AG08395 (cell line): Measurements from ENCODE around the gene PRKCZ.
"Not testable (repeated sequence)": the region's sequence is repeated elsewhere in the genome, so short reads cannot be mapped to it uniquely, and the experiment has no call there.

Experiments used
- DNase-seq: peaks from one replicate; pipeline ENCODE4 v3.0.0; 2012; ENCODE audit warnings: mixed read lengths, low spot score

PRKCZ gene

DNA sequence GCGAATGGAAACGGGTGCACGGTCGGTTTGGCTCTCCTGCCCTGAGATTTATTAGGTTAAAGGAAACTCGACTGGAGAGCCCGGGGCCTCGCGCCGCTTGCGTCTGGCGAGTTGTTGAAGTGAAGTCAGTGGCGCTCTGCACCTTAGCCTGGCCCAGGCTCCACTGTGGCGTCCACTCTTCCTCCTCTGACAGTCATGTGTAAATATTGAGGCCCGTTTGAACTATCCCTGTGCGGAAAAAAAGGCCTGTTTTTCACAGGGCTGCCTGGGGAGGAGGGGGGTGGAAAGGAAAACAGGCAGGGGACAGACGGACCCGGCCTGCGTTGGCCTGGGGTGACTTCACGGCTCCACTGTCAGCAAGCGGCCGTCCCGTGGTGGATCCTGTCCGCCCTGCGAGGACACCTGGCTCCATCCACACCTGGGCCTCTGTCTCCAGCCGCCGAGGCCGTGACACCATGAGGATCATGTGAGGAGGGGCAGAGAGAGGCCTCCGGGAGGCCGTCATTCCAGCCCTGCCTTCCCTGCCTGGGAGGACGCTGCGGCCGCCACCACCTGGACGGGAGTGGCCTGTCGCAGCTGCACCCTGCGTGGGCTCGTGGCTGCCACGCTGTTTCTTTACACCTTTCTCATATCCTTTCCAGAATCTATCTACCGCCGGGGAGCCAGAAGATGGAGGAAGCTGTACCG is 84.6 kb downstream of the PRKCZ start:
- DNase-seq = no peak

DNA sequence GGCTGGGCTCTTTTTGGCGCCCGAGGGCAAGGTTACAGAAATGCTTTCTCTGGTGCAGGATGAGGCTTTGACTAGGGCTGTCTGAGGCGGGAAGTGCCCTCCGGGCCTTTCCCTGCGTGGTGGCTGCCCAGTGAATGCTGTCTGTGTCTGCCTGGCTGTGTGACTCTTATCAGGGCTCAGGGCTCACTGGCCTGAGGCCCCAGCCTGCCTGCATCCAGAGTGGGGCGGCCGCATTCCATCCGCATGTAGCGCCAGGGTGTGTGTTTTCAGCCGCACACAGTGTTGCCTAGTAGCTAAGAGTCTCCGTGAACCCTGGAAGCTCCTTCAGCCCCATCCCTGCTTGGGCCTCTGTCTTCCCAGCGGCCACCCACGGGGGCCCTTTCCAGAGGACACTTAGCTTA is 85.2 kb downstream of the PRKCZ start:
- peak; percentile 80 for DNase-seq

DNA sequence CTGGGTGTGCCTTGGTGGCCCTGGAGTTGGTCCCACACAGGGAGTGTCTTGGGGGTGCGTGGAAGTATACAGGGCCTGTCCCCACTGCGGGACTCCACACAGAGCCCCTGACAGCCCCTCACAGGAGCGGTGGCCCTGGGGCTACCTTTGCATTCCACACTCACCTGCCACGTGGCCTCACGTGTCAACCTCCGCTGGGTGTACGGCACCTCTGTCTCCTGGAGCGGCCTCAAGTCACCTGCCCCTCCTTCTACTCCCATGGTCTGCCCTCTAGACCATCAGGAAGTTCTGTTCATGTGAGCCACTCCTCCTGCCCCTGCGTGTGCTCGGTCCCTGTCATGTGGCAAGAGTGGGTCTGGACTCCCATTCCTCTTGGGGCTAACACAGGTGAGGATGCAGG is 85.7 kb downstream of the PRKCZ start:
- no peak for DNase-seq

DNA sequence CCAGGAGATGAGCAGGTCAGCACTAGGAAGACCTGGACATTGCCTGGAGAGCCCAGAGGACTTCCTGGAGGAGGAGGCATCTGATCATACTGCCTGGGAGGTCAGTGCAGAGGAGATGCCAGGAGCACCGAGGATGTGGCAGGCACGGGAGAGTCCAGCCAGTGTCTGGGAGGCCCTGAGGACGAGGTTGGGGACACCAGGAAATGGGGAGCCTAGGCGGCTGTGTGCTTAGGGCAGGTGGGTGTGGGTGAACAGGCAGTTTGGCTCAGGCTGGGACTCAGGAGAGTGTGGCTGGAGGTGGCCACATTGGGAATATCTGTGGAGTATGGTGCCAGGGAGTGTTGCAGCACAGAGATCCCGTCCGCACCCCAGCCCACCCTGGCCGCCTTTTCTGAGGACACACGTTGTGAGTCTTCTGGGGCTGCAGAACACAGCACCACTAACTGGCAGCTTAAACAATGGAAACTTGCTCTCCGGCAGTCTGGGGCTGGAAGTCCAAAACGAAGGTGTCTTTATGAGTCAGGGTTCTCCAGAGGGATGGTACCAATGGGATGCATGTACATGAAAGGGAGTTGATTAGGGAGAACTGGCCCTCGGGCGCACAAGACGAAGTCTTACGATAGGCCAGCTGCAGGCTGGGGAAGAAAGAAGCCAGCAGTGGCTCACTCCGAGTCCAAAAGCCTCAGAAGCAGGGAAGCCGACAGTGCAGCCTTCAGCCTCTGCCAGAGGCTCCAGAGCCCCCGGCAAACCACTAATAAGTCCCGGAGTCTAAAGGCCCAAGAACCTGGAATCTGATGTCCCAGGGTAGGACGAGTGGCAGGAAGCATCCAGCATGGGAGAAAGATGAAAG is 86.4 kb downstream of the PRKCZ start:
- no peak for DNase-seq

DNA sequence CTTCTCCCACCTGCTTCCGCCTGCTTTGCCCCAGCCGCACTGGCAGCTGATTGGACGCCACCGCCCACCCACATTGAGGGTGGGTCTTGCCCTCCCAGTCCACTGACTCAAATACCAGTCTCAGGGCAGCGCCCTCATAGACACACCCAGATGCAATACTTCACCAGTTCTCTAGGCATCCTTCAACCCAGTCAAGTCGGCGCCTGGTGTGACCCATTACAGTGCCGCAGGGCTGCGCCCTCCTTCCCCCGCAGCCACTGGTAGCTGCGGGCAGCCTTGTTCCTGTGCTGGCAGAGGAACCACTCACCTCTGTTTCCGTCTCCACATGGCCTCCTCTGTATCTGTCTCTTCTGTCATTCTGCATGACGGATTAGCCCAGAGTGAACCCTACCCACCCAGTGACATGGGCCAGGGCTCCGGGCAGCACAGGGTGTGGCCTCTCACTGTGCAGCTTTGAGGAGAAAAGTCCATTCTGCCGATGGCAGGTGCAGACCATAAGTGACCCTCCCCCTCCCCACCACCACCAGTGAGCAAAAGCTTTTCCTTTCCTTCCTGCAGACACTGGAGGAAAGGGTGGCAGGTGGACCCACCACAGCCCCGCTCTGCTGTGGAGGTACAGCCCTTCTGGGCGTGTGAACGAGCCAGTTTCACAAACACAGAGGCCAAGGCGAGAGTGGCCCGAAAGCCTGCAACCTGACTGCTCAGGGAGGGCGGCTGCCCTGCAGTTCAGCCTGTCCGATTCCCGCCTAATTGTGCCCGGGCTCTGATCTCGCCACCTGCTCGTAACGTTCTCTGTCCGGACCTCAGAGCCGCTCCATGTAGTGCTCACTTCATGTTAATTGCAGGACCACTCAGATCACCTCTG is 87.3 kb downstream of the PRKCZ start:
- DNase-seq = no peak

DNA sequence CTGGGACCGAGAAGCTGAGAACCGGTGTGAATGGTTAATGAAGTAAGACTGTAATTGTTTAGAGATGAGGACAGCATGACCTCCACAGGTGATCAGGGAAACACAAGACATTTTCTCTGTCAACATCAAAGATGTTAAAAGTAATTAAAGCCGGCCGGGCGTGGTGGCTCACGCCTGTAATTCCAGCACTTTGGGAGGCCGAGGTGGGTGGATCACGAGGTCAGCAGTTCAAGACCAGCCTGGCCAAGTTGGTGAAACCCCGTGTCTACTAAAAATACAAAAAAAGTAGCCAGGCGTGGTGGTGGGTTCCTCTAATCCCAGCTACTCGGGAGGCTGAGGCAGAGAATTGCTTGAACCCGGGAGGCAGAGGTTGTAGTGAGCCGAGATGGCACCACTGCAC is 88.9 kb downstream of the PRKCZ start:
- not testable (repeated sequence) for DNase-seq

DNA sequence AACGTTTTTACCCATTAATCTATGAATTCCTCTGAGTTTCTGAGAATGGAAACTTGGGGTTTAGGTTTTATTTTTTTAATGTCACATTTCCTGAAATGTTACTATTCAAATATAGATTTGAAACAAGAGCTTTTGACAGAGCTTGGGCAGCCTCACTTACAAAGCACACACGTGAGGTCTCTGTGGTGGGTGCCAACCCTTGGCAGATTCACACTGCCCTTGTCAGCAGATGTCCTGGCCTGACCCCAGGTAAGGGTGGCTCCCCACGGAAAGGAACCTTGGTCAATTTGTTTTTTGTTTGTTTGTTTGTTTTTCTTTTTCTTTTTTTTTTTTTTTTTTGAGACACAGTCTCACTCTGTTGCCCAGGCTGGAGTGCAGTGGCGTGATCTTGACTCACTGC is 90.8 kb downstream of the PRKCZ start:
- no peak for DNase-seq

DNA sequence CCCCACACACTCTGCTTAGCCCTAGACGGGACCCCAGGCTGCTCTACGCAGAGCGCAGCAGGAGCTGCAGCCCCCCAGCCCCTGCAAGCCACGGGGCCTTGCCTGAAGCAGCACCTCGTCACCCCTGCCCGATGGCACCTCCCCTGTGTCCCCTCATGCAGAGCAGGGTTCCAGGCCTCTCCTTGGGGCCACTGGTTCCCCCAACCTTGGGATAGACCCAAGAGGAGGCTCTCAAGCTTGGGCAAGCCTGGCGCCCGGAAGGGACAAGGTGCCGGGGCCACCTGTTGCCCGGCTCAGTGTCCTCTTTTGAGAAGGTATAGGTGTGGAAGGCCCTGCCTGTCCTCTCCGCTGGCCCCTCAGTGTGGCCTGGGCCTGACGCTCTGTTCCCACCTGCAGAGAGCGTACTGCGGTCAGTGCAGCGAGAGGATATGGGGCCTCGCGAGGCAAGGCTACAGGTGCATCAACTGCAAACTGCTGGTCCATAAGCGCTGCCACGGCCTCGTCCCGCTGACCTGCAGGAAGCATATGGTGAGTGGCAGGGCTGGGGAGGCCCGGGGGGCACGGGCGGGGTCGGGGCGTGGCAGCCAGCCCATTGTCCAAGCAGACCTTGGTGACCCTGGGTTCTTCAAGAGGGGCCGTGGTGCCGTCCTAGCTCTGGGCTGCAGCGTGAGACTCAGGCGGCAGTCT is 93.7 kb downstream of the PRKCZ start:
- no peak for DNase-seq

DNA sequence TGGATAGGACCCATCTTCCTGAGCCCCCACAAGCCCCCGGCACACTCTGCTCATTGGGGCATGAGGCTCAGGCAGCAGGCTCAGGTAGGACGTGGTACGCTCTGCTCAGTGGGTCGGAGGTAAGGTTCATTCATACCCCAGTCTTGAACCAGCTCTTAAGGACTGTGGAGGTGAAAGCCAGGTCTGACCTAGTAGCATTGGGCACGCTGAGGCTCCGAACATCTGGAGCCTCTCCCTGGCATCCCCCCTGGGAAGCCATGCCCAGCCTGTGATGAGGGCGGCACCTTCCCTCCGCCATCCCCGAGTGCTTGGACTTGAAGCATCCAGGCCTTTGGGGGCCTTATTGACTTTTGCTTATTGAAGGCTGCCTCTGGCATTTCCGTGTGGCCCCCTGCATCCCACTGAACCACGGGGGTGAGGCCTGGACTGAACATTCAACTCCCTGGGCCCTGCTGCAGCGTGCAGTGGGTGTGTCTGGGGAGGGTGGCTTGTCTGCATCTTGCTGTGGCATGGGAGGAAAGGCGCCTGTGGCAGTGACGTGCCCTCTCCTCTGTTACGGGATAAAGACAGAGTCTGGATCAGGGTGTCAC is 94.4 kb downstream of the PRKCZ start:
- DNase-seq = no peak

DNA sequence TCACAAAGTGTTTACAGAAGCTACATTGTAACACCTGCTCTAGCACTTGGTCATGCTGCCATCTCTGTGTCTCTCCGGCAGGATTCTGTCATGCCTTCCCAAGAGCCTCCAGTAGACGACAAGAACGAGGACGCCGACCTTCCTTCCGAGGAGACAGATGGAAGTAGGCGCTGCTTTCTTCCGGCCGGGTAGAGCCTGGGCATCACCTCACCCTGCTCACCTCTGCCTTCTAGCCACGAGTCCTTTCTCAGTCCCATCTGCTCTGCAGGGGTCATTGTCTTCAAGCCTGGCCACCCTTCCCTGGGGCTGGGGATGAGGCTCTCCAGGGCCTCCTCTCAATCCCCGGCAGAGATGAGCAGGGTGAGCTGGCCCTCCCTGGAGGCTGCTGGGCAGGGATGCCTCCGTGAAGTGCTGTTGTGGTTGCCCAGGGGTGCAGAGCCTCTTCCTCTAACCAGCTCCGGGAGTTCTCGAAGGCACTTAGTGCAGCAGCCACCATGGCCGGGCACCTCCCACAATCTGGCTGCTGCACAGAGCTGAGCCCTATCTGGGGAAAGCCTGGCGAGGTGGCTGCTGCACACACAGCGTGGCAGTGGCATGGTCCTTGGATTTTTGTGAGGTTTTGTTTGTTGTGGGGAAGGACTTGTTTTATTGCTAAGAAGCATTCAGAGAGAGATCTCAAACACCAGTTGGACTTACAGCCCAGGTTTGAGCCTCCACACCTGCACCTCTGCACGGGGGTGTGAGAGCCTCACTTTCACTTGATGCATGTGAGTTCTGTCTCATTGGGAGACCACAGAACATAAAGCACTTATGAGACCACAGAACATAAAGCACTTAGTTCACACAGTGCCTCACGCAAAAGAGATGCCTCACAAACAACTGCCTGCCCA is 96.0 kb downstream of the PRKCZ start:
- DNase-seq = no peak

DNA sequence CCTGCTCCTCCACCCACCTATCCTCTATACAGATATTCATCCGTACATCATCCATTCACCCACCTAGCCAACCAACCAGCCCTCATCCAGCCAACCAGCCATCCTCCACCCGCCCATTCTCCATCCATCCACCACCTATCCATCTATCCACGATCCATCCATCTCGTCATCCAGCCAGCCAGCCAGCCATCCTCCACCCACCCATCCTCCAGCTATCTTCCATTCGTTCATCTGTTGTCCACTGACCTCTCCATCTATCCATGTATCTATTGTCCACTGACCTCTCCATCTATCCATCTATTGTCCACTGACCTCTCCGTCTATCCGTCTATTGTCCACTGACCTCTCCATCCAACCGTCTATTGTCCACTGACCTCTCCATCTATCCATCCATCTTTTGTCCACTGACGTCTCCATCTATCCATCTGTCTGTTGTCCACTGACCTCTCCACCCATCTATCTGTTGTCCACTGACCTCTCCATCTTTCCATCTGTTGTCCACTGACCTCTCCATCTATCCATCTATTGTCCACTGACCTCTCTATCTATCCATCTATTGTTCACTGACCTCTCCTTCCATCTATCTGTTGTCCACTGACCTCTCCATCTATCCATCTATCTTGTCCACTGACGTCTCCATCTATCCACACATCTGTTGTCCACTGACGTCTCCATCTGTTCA is 96.8 kb downstream of the PRKCZ start:
- no peak for DNase-seq

DNA sequence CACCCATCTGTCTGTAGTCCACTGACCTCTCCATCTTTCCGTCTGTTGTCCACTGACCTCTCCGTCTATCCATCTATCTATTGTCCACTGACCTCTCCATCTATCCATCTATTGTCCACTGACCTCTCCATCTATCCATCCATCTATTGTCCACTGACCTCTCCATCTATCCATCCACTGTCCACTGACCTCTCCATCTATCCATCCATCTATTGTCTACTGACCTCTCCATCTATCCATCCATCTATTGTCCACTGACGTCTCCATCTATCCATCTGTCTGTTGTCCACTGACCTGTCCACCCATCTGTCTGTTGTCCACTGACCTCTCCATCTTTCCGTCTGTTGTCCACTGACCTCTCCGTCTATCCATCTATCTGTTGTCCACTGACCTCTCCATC is 97.7 kb downstream of the PRKCZ start:
- DNase-seq = not testable (repeated sequence)

DNA sequence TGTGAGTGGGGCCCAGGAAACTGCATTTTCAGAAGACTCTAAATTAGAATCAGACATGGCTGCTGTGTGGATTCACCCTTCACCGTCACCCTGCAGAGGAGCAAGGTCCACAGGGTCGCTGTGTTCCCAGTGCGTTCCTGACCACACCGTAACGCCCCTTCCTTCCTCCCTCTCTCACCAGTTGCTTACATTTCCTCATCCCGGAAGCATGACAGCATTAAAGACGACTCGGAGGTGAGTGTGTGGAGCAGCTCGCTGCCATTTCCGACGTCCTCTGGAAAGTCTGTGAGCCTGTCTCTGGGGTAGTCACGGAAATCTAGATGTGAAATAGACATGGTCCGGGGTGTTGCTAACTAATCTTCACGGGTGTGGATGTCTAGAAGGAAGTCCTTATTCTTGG is 98.5 kb downstream of the PRKCZ start:
- no peak for DNase-seq

DNA sequence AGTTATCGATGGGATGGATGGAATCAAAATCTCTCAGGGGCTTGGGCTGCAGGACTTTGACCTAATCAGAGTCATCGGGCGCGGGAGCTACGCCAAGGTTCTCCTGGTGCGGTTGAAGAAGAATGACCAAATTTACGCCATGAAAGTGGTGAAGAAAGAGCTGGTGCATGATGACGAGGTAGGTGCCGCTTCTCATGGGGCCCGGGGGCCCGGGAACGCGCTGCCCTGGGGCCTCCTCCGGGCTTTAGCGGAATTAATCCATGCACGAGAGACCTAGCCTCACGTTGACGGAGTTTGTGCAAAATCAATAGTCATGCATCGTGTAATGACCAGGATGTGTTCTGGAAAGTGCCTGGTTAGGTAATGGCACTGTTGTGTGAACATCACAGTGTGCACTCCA is 100.6 kb downstream of the PRKCZ start:
- no peak for DNase-seq

DNA sequence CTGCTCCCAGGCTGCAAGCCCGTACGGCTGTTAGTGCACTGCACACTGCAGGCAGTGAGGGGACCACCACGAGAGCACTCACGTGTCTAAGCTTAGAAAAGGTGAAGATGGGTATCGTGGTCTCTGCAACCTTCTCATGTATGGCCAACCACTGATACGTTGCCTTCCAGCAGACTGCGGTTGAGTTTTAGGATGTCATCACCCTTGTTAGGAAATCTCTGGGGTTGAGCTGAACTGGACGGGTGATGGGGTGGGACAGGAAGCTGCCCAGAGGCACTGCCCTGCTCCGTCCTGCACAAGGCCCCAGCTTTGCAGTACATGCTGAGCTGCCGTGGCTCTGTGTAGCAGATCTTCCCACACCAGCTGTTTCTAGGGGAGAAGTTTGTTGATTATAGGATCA is 101.0 kb downstream of the PRKCZ start:
- no peak for DNase-seq

DNA sequence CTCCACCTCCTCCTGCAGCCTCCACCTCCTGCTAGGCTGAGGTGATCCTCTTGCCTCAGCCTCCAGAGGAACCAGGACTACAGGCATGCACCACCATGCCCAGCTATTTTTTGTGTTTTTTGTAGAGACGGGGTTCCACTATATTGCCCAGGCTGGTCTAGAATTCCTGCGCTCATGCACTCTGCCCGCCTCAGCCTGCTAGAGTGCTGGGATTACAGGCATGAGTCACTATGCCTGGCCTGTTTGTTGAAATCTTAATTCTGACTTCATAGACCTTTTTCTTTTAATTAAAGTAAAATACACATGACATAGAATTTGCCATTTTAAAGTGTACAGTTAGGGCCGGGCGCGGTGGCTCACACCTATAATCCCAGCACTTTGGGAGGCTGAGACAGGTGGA is 101.7 kb downstream of the PRKCZ start:
- DNase-seq = no peak

DNA sequence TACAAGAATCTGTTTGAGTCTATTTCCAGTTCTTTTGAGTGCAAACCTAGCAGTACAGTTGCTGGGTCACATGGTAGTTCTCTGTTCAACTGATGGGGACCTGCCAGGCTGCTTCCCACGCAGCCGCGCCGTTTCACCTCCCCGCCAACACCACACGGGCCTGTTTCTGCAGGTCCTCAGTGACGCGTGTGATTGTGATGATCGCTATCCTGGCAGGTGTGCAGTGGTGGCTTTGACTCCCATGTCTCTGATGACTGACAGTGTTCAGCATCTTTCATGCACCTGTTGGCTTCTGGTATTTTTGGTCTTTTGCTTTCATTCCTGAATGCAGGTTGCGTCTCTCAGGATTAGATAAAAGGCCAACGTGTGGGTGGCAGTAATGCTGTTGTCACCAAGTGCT is 102.7 kb downstream of the PRKCZ start:
- no peak for DNase-seq

DNA sequence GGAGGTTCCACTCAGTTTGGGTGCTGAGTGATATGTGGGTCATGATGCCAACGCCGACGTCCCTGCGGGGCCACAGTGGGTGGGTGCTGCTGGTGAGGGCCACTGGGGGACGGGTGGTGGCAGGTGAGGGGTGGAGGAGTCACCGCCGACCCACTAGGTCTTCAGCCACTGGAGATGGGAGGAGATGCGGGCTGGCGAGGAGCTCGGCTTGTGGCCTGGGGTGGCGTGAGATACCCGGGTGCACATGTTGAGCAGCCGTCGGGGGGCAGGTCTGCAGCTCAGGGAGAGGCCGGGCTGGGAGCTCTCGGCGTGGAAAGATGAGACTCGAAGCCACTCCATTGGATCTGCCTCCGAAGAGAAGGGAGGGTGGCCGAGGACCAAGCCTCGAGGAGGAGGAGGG is 103.8 kb downstream of the PRKCZ start:
- no peak for DNase-seq

DNA sequence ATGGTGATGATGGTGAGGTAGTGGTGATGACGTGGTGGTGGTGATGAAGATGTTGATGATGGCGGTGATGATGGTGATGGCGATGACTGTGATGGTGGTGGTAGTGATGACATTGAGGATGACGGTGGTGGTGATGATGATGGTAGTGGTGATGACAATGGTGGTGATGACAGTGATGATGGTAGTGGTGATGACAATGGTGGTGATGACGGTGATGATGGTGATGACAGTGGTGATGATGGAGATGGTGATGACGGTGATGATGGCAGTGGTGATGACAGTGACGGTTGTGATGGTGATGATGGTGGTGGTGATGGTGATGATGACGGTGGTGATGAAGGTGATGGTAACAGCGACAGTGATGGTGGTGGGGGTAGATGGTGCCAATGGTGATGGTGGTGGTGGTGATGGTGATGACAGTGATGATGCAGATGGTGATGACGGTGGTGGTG is 105.0 kb downstream of the PRKCZ start:
- DNase-seq = no peak

DNA sequence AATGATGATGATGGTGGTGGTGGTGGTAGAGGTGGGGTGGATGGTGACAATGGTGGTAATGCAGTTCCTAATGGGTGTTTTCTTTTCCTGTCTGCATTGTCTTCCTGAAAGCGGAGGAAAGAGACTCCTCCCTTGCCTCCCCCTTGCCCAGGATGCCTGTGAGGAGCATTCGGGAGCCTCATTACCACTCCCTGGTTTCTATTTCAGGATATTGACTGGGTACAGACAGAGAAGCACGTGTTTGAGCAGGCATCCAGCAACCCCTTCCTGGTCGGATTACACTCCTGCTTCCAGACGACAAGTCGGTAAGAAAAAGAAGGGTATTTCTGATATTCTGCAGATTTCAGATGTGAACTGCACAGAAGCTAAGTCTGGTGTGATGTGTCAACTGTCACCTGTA is 105.6 kb downstream of the PRKCZ start:
- no peak for DNase-seq
